KOPT-K1 (cell line): Measurements from ENCODE around the gene RBM47.

Experiments used
- H3K27ac ChIP-seq: fragments of 200-600 bp; sonication (generic); 2 replicates; pipeline ENCODE4 v1.5.1; 2016; ENCODE audit warnings: antibody characterized with exemption, mild to moderate bottlenecking, low read depth, low read length; ENCODE audit not compliant: poor library complexity, severe bottlenecking
- H3K36me3 ChIP-seq: fragments of 200-600 bp; sonication (generic); 2 replicates; pipeline ENCODE4 v1.5.1; 2017; ENCODE audit warnings: antibody characterized with exemption, mild to moderate bottlenecking, low read length, moderate library complexity; ENCODE audit not compliant: insufficient read depth
- H3K9me3 ChIP-seq: fragments of 200-600 bp; sonication (generic); 2 replicates; pipeline ENCODE4 v1.5.1; 2017; ENCODE audit warnings: antibody characterized with exemption, low read length, mild to moderate bottlenecking; ENCODE audit not compliant: insufficient read depth, poor library complexity, severe bottlenecking

Gene RBM47

DNA sequence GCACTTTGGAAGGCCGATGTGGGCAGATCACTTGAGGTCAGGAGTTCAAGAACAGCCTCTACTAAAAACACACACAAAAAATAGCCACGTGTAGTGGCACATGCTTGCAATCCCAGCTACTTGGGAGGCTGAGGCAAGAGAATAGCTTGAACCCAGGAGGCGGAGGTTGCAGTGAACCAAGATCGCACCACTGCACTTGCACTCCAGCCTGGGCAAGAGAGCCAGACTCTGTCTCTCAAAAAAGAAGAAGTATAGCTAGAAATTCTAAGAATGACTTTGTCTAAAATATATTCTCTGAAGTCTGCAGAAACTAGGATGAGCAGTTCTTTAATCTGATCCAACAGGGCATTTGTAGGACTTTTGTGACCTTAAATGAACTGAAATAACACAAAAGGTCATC, 17.4 kb downstream of the RBM47 start:
- no peaks in the 10 kb centered on the region for H3K36me3 ChIP-seq
- H3K27ac ChIP-seq: no peak overlapping the region
- H3K9me3 ChIP-seq: no peaks in the 10 kb centered on the region

DNA sequence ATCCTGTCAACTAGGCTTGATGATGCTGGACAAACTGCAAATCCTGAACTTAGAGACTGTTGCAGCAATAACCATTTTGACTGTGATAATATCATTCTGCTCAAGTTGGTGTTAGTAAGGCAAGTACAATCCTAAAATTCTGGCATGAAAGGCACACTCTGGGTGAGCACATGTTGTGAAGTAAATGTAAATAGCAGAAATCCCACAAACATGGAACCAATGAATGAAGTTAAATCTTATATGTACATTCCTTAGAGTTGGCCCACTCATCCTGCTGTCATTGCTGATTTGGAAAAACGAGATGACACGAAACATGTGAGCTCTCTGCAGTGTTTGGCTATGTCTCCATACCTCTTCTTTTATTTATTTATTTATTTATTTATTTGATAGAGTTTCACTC, 21.0 kb downstream of the RBM47 start:
- H3K27ac ChIP-seq: no peak overlapping the region

DNA sequence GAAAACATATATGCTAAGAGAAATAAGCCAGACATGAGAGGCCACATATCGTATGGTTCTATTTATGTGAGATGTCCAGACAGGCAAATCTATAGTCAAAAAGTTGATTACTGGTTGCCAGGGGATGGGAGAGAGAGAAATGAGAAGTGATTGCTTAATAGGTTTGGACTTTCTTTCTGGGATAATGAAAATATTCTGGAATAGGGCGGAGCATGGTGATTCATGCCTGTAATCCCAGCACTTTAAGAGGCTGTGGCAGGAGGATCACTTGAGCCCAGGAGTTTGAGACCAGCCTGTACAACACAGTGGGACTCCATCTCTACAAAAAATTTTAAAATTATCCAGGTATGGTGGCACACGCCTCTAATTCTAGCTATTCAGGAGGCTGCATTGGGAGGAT, 22.4 kb downstream of the RBM47 start:
- Histone ChIP-seq H3K27ac (no peak overlapping the region), H3K36me3 (no peaks in the 10 kb centered on the region), H3K9me3 (no peaks in the 10 kb centered on the region)

More for the DNA sequence above, 21.0 kb downstream of the RBM47 start:
- no peaks in the 10 kb centered on the region for H3K36me3 ChIP-seq
- H3K9me3 ChIP-seq: no peaks in the 10 kb centered on the region

DNA sequence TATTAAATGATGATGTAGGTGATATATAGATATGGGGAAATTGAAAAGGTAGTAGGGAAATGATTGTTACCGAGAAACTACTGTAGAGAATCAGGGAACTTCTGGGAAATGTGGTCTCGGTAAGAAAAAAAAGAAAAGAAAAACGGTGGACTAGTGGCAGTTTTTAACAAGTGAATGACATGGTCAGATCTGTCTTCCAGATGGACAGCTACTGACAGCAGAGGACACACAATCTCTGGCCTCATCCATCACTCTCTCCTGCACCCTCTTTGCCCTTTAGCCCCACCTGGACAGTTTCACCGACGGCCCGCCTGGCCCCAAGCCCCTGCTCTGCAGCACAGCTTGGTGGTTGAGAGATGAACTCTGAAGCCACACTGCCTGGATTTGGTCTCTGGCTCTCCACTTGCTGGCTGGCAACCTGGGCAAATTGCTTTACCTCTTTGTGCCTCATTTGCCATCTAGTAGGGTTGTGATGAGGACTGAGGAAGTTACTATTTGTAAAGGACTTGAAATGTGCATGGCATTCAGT, 23.4 kb downstream of the RBM47 start:
- no peaks in the 10 kb centered on the region for H3K36me3 ChIP-seq
- H3K9me3 ChIP-seq: no peaks in the 10 kb centered on the region
- no peak overlapping the region for H3K27ac ChIP-seq

DNA sequence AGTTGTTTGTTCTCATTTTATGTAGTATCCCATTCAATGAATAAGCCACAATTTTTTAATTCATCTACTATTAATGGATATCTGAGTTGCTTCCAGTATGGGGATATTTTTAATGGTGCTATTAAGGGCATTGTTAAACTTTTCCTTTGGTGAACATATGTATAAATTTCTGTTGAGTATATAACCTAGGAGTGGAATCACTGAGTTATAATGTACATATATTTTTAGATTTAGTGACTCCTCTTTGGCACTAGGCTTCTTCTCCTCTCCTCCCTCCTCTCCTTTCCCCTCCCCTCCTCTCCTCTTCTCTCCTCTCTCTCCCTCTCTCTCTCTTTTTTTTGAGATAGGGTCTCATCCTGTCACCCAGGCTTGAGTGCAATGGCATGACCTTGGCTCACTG, 26.4 kb downstream of the RBM47 start:
- no peak overlapping the region for H3K27ac ChIP-seq
- H3K9me3 ChIP-seq: no peaks in the 10 kb centered on the region
- H3K36me3 ChIP-seq: no peaks in the 10 kb centered on the region

DNA sequence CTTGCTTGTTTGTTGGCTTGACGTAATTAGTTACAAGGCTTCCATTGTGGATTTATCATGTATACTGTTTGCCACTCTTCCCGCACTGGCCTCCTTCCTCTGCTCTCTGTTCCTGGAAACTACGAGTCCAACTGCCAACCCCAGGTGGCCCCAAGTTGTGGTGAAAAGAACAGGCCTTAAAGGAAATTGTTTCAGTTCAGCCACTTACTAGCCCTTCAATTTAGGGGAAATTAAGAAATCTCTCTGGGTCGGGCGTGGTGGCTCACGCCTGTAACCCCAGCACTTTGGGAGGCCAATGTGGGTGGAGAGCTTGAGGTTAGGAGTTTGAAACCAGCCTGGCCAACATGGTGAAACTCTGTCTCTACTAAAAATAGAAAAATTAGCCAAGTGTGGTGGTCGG, 28.0 kb downstream of the RBM47 start:
- H3K27ac ChIP-seq: no peak overlapping the region
- H3K9me3 ChIP-seq: no peaks in the 10 kb centered on the region
- no peaks in the 10 kb centered on the region for H3K36me3 ChIP-seq

DNA sequence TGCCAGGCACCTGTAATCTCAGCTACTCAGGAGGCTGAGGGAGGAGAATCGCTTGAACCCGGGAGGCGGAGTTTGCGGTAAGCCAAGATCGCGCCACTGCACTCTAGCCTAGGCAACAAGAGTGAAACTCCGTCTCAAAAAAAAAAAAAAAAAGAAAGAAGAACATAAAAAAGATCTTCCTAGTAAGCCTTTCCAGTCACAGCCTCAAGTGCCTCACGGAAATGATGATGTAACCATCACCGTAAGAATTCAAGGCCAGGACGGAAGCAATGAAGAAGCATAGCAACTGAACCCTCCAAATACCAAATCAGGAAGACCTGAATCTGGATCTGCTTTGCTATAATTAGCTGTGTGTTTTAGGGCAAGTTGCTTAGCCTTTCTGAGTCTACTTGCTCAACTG, 28.8 kb downstream of the RBM47 start:
- no peak overlapping the region for H3K27ac ChIP-seq
- H3K36me3 ChIP-seq: no peaks in the 10 kb centered on the region
- no peaks in the 10 kb centered on the region for H3K9me3 ChIP-seq

DNA sequence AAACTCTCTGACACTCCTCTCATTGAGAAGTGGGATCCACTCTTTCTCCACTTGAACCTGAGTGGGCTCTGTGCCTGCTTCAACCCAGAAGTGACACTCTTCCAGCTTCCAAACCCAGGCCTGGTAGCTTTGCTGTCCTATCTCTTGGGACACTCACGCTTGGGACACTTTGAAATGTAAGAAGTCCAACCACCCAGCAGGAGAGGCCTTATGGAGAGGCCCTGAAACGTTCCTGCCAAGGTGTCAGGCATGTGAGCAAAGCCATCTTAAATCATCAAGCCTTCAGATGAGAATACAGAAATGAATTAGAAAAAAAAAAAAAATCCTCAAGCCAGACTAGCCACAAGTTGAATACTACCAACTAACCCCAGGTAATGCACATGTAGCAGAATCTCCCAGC, 30.2 kb downstream of the RBM47 start:
- H3K9me3 ChIP-seq: no peaks in the 10 kb centered on the region
- H3K36me3 ChIP-seq: no peaks in the 10 kb centered on the region
- no peak overlapping the region for H3K27ac ChIP-seq

DNA sequence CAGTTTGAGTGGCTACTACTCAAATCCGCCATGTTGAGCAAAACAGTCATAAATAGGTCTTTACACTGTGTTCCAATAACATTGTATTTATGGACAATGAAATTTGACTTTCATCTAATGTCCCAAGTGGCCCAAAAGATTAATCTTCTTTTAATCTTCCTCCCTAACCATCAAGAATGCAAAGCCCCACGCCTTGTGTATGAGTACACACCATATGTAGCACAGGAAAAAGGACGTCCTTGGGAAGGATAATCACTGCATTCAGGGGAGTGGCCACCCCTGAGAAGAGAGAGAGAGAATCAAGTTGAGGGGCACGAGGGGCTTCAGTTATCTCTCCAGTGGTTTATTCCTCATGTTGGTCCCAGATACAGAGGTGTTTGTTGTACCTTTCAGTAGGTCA, 33.1 kb downstream of the RBM47 start:
- H3K36me3 ChIP-seq: no peaks in the 10 kb centered on the region
- no peak overlapping the region for H3K27ac ChIP-seq
- H3K9me3 ChIP-seq: no peaks in the 10 kb centered on the region

DNA sequence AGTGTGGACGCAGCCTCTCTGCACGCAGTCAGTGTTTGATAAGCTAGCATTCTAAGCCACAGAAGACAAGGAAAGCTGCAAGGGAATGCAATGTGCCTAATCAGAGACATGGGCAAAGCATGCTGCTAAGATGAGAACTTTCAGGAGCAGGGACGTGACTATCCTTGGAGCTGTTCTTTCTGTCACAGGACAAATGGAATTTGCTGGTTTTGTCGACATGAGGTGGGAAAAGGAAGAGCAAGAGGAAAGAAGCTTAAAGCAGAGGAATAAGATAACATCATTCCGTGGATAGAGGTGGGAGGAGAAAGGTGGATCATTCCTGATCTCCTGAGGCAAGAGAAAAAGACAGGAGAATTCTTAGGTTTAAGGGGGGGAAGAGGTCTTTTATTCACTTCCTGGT, 33.7 kb downstream of the RBM47 start:
- no peak overlapping the region for H3K27ac ChIP-seq
- no peaks in the 10 kb centered on the region for H3K36me3 ChIP-seq
- H3K9me3 ChIP-seq: no peaks in the 10 kb centered on the region

DNA sequence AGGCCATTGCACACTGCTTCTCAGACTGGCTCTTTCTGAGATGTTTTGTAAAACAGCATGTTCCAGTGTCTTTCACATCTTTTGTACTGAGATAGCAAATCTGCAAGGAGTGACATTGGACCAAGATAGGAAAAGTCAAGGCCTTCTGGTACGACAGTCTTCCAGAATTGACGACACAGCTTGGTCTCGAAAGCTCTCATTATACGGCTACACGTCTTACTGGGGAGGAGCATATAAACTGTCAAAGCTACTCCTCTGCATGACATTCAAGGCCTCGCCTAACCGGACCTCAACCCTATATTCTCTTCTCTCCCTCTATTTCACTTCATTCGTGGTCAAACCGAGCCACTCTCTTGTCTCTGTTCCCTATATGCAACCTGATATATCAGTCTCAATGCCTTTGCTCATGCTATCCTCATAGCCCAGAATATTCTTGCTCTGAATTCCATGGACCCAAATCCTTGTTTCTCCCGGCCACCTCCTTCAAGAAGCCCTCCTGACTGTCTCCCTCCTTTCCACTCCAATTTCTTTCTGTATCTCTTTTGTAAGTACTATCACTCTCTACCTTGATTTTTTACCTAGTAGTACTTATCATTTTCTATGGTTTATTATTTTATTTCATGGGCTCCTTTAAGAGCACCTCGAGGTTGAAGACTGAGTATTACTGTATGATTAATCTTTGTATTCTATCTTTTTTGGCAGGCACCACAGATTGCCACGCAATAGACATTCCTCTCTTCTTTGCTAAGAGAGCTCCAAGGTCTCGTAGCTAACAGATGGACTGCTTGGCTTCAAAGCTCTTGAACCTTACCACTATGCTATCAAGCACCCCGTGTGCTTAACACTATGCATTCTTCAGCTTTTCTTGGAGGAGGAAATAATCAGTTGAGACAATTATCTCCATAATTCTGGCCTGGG, 35.1 kb downstream of the RBM47 start:
- Histone ChIP-seq H3K27ac (no peak overlapping the region), H3K9me3 (no peaks in the 10 kb centered on the region), H3K36me3 (no peaks in the 10 kb centered on the region)

DNA sequence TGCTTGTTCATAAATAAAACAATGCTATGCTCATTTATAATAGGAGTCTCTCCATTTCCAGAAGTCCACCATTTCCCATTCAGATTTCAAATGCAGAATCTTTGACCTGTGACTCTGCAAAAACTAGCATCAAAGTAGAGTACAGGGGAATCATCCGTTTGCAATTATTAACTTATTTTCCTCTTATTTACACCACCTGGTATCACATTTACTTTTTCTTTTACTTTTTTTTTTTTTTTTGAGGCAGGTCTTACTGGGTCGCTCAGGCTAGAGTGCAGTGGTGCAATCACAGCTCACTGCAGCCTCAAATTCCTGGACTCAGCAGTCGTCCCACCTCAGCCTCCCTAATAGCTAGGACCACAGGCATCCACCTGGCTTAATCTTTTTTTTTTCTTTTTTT, 37.6 kb downstream of the RBM47 start:
- Histone ChIP-seq H3K36me3 (no peaks in the 10 kb centered on the region), H3K27ac (no peak overlapping the region), H3K9me3 (no peaks in the 10 kb centered on the region)

DNA sequence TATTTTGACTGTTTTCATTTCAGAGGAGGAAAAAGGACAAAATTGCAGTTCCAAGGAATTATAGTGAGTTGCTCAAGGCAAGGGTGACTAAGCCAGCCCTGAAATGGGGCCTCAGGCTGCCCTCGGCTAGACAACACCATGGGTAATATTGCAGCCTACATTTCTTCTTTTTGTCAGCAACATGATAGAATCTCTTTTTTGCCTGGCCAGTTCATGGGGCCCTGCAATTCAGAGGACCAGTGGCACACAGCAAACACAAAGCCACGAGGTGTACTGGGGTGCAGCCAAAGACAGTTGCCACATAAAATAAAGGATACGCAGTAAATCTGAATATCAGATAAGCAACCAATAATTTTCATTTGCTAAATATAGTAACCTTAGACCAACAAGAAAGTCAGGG, 41.8 kb downstream of the RBM47 start:
- H3K9me3 ChIP-seq: no peaks in the 10 kb centered on the region
- H3K36me3 ChIP-seq: no peaks in the 10 kb centered on the region
- H3K27ac ChIP-seq: no peak overlapping the region

DNA sequence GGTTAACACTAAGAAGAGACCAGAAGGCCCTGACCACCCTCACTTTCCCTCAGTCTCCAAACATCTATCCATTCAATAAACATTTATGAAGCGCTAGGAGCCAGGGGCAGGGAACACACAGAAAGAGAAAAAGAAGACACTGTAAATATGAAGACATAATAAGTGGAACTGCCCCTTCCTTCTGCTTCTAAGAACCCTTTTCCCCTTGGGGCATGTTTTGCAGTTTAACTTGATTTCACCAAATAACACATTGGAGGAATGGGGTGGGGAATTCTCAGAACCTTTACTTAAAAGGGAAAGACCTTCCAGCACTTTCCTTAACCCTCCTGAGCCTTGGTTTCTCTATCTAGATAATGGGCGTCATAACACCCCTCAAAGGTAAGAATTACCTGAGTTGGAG, 42.3 kb downstream of the RBM47 start:
- H3K9me3 ChIP-seq: no peaks in the 10 kb centered on the region
- no peaks in the 10 kb centered on the region for H3K36me3 ChIP-seq
- H3K27ac ChIP-seq: no peak overlapping the region

DNA sequence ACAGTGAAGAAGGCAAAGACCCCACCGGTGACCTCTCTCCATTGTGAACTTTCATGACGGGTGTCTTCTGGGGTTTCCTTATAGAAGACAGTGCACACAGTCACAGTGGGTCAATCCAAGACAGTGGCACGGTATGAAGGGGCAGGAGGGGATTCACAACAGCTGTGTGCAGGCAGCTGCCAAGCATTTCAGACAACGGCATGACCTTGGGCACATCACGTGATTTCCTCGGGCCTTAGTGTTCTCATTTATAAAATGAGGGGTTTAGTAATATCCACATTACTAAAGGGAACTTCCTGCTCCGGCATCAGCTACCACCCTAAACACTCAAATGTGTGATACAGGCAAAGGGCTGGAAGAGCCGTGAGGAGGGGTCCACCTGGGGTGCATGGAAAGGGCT, 42.9 kb downstream of the RBM47 start:
- no peak overlapping the region for H3K27ac ChIP-seq
- H3K36me3 ChIP-seq: no peaks in the 10 kb centered on the region
- no peaks in the 10 kb centered on the region for H3K9me3 ChIP-seq

DNA sequence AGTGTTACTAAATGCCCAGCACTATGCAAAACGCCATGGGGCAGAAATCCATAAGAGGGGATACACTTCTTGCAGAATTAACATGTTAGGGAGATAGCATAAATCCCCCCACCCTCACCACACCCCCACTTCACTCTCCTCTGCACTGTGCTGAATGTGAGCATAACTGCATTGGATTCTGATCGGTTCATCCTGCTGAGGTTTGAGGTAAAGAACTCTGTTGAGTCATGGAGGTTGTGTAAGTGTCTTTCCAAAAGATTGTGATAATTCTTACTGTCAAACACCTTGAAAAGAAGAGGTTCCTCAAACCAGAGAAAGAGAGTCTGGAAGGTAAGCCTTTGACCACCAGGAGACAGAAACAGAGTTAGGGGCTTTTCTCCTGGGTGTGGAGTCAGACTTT, 43.6 kb downstream of the RBM47 start:
- Histone ChIP-seq H3K36me3 (no peaks in the 10 kb centered on the region), H3K9me3 (no peaks in the 10 kb centered on the region), H3K27ac (no peak overlapping the region)
